Body of pancreas (tissue), 4 donors: ENCODE measurements around the gene PDE4A.

Experiments used
- CTCF ChIP-seq, 7 experiments: fragments of 450-650 bp in 4 of 7; fragments of 200-600 bp in 3 of 7; sonication (generic) in 3 of 7; IDR thresholded peaks; one replicate each; pipeline ENCODE4 v1.5.1; 2016 to 2019; ENCODE audit warnings: antibody characterized with exemption in 7 of 7
- POLR2A ChIP-seq, 3 donors: fragments of 450-650 bp; IDR thresholded peaks; one replicate each; pipeline ENCODE4 v1.6.1; 2016; ENCODE audit warnings: antibody characterized with exemption in 3 of 3, mild to moderate bottlenecking in 2 of 3

GRCh38 chr19:10418485-10419199 is 1.7 kb upstream of the PDE4A start:
- TF ChIP-seq CTCF (IDR thresholded peaks at IDR 0.05) = no peak
- TF ChIP-seq POLR2A (IDR thresholded peaks at IDR 0.05) = no peak
